ENCODE data around the gene MICALL1. TPM values are rescaled to one million over a fixed set of nuclear protein-coding genes. Genes with fewer than 3 reads are reported as not detected.
"Not testable (repeated sequence)": the region's sequence is repeated elsewhere in the genome, so short reads cannot be mapped to it uniquely, and the experiment has no call there.

The MICALL1 gene
- total RNA-seq, 1 experiment from 2014 or later: 52.0 TPM

DNA sequence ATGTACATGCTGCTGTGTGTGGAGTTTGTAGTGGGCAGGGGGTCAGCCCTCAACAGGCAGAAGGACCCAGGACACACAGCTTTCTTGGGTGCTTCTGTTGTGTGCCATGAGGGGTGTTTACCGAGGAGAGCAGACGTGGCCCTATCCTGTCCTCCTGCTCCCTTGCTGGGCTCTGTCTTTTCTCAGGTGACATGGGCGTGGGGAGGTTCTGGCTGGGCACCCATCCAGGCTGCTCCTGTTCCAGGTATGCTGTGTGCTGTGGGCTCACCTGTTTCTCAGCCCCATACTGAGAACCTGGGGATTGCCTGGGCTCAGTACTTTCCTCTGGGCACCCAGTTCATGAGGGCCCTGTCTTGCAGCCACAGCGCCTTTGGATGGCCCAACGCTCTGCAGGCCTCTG lies 23.3 kb downstream of the MICALL1 start:
- no peak for DNase-seq (ENCODE audit: low read depth)

DNA sequence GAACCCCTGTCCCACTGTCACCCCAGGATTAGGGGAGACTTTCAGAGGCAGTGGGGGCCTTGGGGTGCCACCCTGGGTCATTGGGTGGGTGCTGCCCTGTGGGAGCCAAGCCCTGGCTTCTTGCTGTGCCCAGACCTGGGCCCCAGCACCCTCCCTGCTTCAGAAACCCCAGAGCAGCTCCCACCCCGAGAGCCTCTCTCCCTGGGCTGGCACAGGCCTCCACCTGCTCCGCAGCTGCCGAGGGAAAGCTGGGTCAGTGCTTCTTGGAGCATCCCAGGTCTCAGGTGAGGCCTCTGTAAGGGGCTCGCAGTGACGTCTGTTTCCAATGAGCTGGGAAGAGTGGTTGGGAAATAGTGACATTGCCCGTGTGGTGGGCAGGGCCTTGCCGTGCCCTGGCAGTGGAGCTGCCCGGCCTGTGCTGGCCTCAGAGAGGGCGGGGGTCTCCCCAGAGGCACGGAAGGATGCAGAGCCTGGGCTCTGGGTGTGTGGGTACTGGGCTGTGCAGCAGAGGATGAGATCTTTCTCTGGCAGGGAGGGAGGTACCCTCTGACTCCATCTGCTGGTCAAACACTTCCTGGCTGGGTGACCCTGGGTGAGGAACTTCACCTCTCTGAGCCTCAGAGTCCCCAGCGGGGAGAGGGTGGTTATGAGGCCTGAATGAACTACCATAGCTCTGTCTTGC lies 24.3 kb downstream of the MICALL1 start:
- DNase-seq (ENCODE audit: low read depth): peak; percentile 35

DNA sequence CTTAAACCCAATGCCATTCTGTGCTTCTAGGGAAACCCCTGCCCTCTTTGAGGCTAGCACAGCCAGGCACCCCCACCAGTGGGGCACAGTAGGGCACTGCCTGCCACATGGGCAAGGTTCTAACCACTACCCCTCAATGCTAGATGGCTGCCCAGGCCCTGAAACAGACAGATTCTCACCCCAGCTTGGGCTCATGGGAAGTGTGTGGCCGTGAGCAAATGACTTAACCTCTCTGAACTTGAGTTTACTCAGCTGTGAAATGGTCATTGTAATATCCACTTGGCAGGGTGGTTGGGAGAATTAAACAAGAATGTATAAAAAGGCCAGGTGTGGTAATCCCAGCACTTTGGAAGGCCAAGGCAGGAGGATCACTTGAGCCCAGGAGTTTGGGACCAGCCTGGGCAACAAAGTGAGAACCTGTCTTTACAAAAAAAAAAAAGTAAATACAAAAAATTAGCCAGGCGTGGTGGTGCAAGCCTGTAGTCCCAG lies 24.9 kb downstream of the MICALL1 start:
- peak; percentile 31 for DNase-seq (ENCODE audit: low read depth)

DNA sequence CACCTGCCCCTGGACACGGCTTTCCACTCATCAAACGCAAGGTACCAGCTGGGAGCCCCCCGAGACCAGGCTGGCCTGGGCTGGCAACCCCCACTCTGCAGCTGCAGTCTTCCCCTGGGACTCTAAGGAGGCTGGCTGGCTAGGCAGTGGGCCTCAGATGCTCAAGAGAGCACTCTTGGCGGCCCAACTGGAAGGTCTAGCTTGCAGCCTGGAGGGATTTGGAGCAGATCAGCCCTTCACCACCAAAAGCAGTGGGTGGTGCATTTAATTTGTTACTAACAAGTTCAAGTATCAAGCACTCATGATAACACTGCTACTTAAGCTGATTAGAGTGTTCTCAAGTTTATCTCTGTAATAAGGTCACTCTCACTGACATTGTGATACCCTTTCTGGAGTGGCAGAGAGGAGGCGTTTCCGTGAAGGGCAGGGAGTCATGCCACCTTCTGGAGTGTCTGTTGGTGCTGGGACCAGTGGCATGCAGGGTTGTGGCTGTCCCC lies 25.8 kb downstream of the MICALL1 start:
- no peak for DNase-seq (ENCODE audit: low read depth)

DNA sequence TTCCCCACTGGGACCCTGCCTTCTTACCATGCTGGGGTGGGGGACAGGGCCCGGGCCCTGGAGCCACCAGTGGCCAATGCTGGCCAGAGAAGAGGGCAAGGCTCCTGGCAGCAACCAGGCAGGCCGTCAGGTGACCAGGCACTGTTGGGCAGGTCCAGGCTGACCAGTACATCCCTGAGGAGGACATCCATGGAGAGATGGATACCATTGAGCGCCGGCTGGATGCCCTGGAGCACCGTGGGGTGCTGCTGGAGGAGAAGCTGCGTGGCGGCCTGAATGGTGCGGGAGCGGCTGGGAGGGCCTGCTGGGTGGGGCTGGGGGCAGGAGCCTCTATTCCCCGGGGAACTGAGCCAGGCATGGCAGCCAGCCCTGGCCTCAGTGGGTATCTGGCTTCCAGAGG lies 26.3 kb downstream of the MICALL1 start:
- no peak for DNase-seq (ENCODE audit: low read depth)

DNA sequence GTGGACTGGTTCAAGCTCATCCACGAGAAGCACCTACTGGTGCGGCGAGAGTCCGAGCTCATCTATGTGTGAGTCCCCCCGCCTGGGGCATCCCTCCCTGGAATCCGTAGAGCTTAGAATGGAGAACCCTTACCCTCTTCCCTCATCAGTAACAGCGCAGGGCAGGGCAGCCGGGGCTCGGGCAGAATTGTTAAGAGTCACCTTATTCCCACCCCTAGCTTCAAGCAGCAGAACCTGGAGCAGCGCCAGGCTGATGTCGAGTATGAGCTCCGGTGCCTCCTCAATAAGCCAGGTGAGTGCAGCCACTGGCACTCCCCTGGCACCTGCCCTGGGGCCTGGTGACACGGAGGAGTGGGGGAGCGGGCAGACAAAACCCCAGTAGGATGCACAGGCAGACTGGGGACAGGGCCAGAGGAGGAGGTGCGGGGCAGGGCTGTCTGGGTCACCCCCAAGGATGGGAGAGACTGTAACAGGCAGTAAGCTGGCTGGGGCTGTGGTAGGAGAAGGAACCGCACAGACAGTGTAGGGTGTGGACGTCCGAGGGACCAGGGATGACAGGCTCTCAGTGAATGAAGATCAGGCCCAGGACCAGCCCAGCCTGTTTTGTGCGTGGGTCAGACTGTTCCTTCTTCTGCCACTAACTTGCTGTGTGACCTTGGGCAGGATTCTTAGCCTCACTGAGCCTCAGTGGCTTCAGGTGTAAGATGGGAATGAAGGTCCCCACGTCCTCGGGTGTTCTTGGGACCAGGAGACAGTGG lies 26.9 kb downstream of the MICALL1 start:
- no peak for DNase-seq (ENCODE audit: low read depth)

DNA sequence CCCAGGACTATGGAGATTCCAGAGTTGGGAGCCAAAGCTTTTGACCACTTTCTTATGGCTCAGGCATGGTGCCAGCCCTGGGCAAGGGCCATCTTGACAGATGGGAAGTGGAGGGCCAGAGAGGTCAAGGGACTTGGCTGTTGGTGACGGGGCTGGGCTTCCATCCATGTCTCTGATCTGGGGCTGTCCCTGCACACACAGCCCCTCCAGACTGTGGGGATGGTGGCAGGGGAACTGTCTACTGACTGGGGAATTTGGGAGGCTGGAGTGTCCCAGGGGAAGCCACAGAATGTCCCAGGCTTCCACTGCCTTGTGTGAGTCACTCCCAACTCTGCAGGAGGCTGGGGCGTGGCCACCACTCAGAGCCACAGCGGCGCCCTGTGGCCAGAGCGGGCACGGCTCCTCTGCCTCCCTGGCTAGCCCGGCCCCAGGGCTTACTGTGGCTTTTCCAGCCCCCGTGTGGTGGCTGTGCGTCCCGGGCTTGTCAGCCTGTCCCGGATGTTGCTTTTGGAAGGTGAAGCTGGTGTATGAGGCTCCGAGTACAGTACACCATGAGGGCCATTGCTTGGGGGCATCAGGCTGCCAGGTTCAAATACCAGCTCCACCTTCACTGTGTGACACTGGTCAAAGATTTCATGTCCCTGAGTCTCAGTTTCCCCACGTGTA lies 27.7 kb downstream of the MICALL1 start:
- DNase-seq (ENCODE audit: low read depth): peak; percentile 95

DNA sequence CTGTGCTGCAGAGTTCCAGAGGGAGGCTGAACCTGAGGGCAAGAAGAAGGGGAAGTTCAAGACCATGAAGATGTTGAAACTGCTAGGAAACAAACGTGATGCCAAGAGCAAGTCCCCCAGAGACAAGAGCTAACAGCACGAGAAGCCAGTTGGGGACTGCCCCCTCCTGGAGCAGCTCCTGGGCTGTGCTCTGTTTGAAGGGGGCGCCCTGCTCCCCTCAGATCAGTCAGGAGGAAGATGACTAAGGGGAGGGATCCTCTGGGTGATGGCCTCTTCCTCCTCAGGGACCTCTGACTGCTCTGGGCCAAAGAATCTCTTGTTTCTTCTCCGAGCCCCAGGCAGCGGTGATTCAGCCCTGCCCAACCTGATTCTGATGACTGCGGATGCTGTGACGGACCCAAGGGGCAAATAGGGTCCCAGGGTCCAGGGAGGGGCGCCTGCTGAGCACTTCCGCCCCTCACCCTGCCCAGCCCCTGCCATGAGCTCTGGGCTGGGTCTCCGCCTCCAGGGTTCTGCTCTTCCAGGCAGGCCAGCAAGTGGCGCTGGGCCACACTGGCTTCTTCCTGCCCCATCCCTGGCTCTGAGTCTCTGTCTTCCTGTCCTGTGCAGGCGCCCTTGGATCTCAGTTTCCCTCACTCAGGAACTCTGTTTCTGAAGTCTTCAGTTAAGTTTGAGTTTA lies 34.7 kb downstream of the MICALL1 start:
- no peak for DNase-seq (ENCODE audit: low read depth)

DNA sequence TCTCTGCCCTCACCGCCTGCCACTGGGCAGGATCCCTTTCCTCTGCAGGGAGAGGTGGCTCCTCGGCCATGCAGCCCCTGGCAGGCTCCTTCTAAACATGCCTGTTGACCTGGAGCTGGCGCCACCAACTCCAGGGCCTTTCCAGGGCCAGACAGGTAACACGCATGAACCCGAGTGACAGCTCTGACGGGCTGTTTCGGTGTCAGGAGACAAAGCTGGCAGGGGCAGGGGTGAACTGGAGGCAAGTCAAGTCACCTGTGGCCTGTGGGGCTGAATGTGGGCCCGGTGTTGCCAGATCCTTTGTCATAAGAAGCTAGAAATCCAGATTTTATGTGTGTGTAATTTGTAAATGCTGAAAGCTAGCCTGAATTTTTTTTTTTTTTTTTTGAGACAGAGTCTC lies 36.0 kb downstream of the MICALL1 start:
- DNase-seq (ENCODE audit: low read depth): no peak

DNA sequence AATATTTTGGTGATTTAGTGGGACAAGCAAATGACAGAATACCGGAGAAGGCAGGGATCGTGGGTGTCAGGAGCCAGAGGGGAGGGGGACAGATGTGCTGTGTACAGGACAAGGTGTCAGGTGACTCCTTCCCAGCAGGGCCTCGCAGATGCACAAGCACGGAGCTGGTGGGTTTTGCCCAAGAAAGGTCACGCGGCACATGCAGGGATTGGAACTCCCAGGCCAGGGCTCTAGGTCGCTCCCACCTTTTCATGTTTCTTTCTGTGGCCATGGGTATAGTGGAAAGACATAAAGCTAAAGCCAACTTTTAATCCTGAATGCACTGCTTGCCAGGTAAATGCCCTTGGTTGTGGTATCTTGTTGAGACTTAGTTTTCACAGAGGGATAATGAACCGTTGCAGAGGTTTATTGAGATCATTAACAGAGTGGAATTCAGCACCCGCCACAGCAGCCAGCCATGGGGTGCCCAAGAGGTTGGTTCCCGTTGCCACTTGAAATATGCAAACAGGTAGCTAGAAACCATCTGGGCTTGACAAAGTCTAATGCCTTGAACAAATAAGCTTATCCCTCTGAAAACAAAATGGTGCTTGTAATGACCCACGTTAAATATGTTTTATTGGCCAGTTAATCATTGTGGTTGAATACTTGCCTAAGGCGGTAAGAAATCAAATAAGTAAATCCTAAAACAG lies 37.2 kb downstream of the MICALL1 start:
- no peak for DNase-seq (ENCODE audit: low read depth)

DNA sequence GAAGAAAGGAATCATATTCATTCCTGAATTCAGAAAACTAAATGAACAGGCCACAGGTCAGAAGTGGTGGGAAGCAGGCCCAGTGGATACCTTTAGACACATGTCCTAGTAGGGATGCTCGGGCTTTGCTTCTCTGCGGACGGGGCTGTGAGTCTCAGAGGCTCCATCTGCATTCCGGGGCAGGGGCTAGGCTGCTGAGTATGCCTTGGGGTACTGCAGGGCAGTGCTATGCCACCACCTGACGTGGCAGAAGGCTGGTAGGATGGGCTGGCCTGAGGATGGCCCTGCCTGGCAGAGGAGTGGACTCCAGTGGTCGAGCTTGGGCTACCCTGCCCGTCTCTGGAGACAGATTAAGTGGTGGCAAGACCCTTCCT lies 37.7 kb downstream of the MICALL1 start:
- no peak for DNase-seq (ENCODE audit: low read depth)

DNA sequence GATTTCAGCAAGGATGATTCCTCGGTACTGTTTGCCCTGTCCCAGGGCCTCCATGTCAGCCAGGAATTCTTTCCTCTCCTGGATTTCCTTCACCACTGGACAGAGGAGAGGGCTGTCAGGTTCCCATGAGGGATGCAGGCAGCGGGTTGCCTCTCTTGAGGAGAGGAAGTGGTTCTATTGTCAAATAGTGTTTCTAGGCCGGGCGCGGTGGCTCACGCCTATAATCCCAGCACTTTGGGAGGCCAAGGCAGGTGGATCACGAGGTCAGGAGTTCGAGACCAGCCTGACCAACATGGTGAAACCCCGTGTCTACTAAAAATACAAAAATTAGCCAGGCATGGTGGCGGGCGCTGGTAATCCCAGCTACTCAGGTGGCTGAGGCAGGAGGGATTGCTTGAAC lies 38.3 kb downstream of the MICALL1 start:
- not testable (repeated sequence) for DNase-seq (ENCODE audit: low read depth)

DNA sequence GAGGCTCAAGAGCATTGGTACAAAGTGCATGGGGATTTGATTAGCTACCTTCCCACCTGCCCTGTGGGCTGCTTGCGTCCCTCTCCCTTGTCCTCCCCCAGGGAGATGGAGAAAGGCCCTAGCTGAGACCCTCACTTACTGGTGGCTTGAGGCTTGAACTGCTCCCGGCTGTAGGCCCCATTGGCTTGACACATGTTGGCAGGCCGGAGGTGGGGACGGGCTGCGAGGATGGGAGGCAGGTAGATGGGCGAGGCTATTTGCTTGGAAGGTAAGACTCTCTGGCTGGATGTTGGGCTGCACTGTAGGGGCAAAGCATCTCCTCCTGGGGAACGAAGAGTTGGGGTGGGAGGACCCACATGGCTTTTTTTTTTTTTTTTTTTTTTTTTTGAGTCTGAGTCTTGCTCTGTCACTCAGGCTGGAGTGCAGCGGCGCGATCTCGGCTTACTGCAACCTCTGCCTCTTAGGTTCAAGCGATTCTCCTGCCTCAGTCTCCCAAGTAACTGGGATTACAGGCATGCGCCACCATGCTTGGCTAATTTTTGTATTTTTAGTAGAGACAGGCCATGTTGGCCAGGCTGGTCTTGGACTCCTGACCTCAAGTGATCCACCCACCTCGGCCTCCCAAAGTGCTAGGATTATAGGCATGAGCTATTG lies 41.2 kb downstream of the MICALL1 start:
- not testable (repeated sequence) for DNase-seq (ENCODE audit: low read depth)

DNA sequence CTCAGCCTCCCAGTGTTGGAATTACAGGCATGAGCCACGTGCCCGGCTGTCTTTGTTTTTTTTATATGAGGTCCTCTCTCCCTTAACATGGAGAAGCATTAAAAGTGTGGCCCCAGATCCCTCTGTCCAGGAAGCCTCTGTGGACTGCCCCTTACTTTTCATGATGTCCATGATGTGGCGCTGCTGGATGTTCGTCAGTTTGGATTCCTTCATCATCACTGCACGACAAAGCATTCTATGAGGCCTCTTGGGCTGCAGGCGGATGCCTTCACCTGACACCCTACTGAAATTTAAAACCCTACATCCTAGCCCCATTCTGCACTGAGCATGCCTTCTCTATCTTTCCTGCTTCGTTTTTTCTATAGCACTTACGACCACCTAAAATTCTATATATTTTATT lies 45.2 kb downstream of the MICALL1 start:
- peak; percentile 32 for DNase-seq (ENCODE audit: low read depth)

DNA sequence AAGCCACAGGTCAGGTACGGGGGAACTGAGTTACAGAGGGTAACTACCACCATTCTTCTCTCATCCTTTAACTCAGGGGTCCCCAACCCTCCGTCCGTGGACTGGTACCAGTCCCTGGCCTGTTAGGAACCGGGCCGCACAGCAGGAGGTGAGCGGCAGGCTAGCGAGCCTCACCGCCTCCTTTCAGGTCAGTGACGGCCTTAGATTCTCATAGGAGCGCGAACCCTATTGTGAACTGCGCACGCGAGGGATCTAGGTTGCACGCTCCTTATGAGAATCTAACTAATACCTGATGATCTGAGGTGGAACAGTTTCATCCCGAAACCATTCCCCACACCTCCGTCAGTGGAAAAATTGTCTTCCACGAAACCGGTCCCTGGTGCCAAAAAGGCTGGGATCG lies 46.5 kb downstream of the MICALL1 start:
- not testable (repeated sequence) for DNase-seq (ENCODE audit: low read depth)

DNA sequence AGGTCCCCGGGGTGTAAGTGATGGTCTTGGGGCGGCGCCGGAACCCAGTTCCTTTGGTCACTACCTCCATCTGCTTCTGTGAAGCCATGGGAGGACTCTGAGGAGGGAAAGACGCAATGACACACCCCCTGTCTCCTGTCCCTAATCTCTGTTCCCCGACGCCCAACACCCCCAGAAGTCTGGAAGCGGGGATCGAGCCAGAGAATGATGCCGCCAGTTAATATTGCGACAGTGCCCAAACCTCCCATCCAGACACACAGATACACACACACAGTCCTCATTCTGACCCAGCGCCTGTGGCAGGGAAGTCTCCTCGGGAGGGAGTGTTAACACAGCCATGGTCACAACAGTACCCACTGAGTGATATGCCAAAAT lies 47.0 kb downstream of the MICALL1 start:
- DNase-seq (ENCODE audit: low read depth): no peak

DNA sequence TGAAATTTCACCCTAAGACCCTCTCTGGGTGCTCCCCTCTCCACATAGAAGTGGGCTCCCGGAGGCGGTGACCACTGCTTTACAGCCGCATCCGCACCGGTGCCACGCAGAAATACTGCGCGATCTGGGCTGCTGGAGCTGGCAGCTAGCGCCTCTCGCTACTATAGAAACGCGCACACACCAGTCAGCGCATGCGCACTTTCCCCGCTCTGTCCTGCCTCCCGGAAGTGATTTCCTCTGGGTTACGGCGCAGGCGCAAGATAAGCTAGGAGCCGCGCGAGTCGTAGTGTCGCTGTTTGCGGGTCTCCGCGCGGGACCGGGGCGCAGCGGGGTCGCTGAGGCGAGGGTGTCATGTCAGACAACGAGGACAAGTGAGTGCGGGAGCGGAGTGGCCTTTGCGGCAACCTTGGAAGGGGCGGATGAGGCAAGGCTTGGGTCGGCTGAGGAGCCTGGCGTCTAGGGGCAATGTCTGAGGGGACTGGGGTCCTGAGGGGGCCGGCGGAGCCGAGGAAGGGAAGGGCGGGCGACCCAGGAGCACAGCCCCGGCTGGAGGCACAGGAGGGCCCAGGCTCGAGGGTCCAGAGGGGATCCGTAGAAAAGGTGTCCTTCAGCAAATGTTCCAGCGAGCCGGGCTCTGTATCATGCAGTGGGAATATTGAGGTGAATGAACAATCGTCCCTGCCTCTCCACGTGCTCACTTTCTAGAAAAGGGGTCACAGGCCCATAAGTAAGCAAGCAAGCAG lies 47.5 kb downstream of the MICALL1 start, which contains the start of the genes C22orf23 and POLR2F:
C22orf23 (minus strand) TSS at position 165 of the 743 bp plus-strand sequence. CDS start 452 bp downstream, outside the sequence.
POLR2F (plus strand) TSS at position 263 of the 743 bp plus-strand sequence; CDS start at position 352, 89 bp downstream.
- DNase-seq (ENCODE audit: low read depth): peak; percentile 92

DNA sequence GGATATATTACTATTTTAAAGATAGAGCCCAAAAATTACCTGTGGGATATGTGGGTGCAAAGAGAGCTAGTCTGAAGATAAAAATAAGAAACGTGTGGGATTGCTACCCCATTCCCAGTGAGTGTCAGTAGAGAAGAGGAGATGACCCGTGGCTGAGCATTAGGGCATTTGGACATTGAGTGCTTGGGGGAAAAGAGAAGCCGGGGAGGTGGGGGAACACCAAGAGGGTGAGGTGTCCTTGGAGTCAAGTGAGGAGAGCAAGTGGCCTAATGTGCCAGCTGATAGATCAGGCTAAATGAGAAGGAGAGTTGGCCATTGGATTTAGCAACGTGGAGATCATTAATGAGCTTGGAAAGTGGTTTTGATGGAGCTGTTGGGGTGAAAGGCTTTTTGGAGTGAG lies 48.6 kb downstream of the MICALL1 start:
- DNase-seq (ENCODE audit: low read depth): no peak

DNA sequence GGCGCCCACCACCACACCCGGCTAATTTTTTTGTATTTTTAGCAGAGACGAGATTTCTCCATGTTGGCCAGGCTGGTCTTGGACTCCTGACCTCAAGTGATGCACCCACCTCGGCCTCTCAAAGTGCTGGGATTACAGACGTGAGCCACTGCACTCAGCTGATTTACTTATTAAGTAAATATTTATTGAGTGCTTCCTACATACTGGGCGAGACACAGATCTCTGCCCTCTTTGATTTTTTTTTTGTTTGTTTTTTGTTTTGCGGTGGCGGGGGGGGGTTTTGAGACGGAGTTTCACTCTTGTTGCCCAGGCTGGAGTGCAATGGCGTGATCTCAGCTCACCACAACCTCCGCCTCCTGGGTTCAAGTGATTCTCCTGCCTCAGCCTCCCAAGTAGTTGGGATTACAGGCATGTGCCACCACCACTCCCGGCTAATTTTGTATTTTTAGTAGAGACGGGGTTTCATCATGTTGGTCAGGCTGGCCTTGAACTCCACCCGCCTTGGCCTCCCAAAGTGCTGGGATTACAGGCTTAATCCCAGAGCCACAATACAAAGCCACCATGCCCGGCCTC lies 49.8 kb downstream of the MICALL1 start:
- DNase-seq (ENCODE audit: low read depth): not testable (repeated sequence)
